ENCODE measurements around the gene ZNF316. TPM values are rescaled to one million over a fixed set of nuclear protein-coding genes. Genes with fewer than 3 reads are reported as not detected.
A peak's percentile ranks its signal among the peaks of the same experiment; 100 is the strongest.

ZNF316 gene
- total RNA-seq, 2 donors from 2014 or later = 37.1 to 39.9 TPM

DNA sequence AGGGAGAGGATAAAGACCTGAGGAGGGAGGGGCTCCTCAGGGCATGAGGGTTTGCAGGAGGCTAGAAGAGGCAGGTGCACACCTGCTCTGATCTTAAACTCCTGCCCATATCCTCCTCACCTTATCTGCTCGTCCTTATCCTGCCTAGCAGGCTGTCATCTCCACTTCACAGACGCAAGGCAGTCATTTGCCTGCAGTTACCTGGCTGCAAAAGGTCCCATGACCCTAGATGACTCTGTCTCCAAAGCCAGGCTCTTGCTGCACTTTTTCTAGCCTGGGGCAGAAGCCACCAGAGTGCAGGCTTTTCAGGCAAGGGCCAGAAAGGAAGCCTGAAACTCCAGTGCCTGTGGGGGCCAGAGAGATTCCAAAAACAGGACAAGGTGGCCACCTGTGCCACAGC is 23.4 kb upstream of the ZNF316 start:
- ATAC-seq (no peak), DNase-seq (no peak)
- Mint-ChIP-seq H3K27me3 (peaks cover 12% of the 10 kb centered on the region), H3K27ac (no peak overlapping the region), H3K36me3 (ENCODE audit: low read depth) (peaks cover 3% of the 10 kb centered on the region), H3K4me3 (no peak overlapping the region), H3K4me1 (peaks cover 3% of the 10 kb centered on the region)
- no peaks in the 10 kb centered on the region for H3K9me3 ChIP-seq (ENCODE audit: control insufficient read depth, low read length, poor library complexity, severe bottlenecking)

DNA sequence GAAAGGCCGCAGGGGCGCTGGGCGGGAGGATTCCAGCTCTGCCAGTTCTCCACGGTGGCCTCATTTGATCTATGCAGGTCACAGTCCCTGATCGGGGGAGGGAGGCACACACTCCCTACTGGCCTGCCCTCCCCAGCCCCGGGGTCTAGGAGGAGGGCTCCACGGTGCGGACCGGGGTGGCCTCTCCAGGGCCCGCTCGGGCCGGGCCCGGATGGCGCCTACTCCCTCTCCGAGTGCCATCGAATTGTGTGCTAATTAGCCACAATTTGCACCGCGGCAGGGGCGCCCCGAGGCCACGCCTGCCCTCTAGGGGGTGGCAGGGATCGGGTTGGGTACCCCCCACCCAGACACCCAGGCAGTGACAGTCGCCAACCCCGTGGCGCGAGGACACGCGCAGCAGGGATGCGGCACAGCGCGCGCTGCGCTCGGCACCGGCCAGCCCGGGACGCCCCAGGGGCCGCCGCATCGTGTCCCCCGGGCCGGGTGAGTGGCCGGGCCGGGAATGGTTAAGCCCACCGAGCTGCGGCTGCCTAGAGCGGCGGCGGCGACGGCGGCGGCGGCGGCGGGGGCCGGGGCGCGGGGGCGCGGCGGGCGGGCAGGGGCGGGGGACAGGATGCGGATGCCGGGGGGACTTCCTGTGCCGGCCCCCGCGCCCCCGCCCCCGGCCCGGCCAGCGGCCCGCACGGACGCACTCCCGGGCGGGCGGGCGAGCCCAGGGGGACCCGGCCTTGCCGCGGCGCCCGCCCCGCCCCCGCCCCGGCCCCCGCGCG is 22.0 kb upstream of the ZNF316 start, which contains the start of gene ZNF853:
Gene ZNF853, plus strand, starts transcription at position 658 of the 770 bp plus-strand sequence. CDS start 565 bp downstream, outside the sequence.
- ATAC-seq (peak; percentile 53), DNase-seq (no peak)
- peaks cover 3% of the 10 kb centered on the region for H3K4me1 Mint-ChIP-seq
- H3K36me3 Mint-ChIP-seq (ENCODE audit: low read depth) = peaks cover 3% of the 10 kb centered on the region
- H3K9me3 ChIP-seq (ENCODE audit: control insufficient read depth, low read length, poor library complexity, severe bottlenecking) = no peaks in the 10 kb centered on the region
- H3K4me3 Mint-ChIP-seq = peak within 1 kb of the TSS; percentile 90
- no peak within 1 kb of the TSS for H3K27ac Mint-ChIP-seq
- peaks cover 12% of the 10 kb centered on the region for H3K27me3 Mint-ChIP-seq

DNA sequence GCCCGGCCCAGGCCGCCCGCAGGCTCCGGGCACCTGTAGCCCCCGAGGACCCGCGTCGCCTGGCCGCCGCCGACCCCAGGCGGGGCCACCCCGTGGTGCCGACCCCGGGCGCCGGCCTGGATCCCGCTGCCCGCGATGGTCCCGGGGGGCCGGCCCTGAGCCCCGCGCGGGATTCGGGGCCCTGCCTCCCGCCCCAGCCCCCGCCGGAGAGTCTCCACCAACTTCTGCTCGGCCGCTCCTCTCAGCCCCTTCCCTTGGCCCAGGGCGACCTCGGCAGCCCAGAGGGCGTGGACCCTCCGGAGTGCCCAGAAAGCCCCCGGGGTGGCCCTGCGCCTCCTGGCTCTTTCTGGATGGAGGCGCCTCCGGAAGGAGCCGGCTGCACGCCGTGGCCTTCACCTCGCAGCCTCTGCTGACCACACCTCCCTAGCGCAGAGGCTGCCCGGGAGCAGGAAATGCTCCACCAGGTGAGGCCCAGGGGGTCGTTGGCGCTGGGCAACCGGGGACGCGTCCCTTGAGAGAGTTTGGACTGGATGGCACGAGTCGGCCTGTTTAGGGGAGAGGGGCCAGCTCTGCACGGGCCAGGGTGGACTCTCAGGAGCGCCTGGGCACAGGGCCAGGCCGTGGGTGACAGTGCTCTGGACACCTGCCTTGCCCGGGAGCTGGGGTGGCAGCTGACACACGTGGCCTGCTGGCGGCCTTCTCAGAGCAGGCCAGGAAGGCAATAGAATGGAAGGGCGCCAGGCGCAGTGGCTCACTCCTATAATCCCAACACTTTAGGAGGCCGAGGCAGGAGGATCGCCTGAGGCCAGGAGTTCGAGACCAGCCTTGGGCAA is 21.2 kb upstream of the ZNF316 start:
- DNase-seq (no peak), ATAC-seq (no peak)
- Mint-ChIP-seq H3K4me3 (peak overlapping the region; percentile 73), H3K27me3 (peaks cover 12% of the 10 kb centered on the region), H3K36me3 (ENCODE audit: low read depth) (peaks cover 3% of the 10 kb centered on the region), H3K4me1 (peaks cover 5% of the 10 kb centered on the region), H3K27ac (no peak overlapping the region)
- H3K9me3 ChIP-seq (ENCODE audit: control insufficient read depth, low read length, poor library complexity, severe bottlenecking) = no peaks in the 10 kb centered on the region

DNA sequence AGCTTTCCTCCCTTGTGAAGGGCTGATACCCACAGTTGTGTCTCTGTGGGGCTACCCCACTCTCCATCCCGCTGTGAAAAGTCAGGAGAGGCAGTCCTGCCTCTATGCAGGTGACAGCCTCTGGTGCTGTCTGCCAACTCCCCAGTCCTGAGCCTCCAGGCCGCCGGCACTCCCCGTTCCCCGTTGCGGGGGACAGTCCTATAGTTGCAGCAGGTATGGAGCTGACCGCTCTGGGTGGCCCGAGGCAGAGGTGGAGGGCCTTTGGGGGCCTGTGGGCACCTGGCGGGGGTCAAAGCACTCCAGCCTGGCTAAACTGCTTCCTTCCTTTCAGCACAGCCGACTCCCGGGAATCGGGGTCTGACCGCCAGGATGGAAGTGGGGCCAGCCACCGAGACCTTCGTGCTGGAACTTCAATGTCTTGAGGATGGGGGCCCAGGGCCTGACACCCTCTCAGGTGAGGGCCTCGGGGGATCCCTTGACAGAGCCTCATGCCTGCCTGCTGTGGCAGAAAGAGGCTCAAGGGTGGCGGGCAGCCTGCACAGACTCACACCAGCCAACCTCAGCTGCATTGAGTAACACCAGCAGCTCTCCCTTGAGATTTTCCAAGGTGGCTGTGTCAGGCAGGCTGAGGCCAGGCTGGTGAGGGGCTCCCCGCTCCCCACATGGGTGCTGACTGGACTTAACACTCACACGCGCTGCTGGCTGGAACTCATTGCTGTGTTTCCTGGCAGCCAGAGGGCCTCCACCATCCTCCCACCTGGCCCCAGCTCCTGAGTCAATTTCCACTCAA is 20.1 kb upstream of the ZNF316 start:
- H3K9me3 ChIP-seq (ENCODE audit: control insufficient read depth, low read length, poor library complexity, severe bottlenecking) = no peaks in the 10 kb centered on the region
- Mint-ChIP-seq H3K4me3 (peak overlapping the region; percentile 58), H3K27me3 (peaks cover 12% of the 10 kb centered on the region), H3K27ac (peak overlapping the region; percentile 69), H3K36me3 (ENCODE audit: low read depth) (peaks cover 3% of the 10 kb centered on the region), H3K4me1 (peaks cover 13% of the 10 kb centered on the region)
- ATAC-seq (no peak), DNase-seq (no peak)

DNA sequence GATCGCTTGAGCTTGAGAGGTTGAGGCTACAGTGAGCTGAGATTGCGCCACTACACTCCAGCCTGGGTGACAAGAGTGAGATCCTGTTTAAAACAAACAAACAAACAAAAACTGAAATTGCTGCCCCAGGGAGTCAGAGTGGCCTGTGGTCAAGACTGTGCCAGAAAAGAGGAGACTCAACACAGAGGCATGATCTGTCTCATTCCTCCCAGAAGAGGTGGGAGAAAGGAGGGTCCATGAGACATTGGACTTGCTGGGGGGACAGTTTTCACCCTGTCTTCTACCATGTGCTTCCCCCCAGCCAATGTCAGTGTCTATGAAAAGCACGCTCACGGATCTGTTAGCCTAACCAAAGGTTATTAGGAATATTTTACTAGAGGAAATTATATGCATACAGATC is 18.5 kb upstream of the ZNF316 start:
- H3K4me1 Mint-ChIP-seq = peaks cover 14% of the 10 kb centered on the region
- H3K27ac Mint-ChIP-seq = no peak overlapping the region

DNA sequence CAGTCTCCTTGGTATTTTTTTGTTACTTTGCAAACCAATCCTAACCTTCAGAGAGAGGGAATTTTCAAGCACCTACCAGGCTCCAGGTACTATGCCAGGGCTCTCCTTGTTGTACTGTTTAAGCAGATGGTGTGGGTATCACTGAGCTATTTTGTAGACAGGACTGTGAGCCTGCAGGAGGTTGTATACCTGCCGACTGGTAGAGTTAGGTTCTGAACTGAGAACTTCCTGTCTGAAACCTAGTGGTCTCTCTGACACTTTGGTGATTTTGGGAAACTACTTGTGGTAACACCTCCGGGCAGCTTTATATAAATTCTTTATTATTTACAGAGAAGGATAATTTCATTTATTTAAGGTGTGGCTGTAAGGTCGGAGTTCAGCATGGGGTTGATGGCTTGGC is 17.2 kb upstream of the ZNF316 start:
- H3K9me3 ChIP-seq (ENCODE audit: control insufficient read depth, low read length, poor library complexity, severe bottlenecking) = no peaks in the 10 kb centered on the region
- Mint-ChIP-seq H3K36me3 (ENCODE audit: low read depth) (no peaks in the 10 kb centered on the region), H3K27me3 (no peaks in the 10 kb centered on the region), H3K4me3 (no peak overlapping the region), H3K27ac (peak overlapping the region; percentile 60), H3K4me1 (peaks cover 23% of the 10 kb centered on the region)
- DNase-seq (no peak), ATAC-seq (no peak)

More for the DNA sequence above, 18.5 kb upstream of the ZNF316 start:
- no peak for ATAC-seq
- H3K9me3 ChIP-seq (ENCODE audit: control insufficient read depth, low read length, poor library complexity, severe bottlenecking) = no peaks in the 10 kb centered on the region
- no peak for DNase-seq
- Mint-ChIP-seq H3K27me3 (peaks cover 9% of the 10 kb centered on the region), H3K36me3 (ENCODE audit: low read depth) (no peaks in the 10 kb centered on the region), H3K4me3 (no peak overlapping the region)

DNA sequence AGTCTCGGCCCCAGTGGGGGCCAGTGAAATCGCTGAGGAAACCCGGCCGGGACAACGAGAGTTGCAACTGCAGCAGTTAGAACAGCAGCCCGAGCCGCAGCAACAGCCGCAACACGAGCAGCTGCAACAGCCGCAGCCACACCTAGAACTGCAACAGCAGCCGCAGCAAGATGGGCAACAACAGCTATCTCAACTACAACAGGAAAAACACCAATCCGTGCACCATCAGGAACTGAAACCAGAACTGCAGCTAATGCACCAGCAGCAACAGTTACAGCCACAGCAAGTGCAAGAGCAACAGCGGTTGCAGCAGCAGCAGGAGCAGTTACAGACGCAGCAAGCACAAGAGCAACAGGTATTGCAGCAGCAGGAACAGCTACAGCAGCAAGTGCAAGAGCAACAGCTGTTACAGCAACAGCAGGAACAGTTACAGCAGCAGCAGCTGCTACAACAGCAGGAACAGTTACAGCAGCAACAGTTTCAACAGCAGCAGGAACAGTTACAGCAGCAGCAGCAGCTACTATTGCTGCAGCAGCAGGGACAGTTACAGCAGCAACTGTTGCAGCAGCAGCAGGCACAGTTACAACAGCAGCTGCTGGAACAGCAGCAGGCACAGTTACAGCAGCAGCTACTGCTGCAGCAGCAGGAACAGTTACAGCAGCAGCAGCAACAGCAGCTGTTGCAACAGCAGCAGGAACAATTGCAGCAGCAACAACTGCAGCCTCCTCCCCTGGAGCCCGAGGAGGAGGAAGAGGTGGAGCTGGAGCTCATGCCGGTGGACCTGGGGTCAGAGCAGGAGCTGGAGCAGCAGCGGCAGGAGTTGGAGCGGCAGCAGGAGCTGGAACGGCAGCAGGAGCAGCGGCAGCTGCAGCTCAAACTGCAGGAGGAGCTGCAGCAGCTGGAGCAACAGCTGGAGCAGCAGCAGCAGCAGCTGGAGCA is 15.7 kb upstream of the ZNF316 start:
- H3K9me3 ChIP-seq (ENCODE audit: control insufficient read depth, low read length, poor library complexity, severe bottlenecking) = no peaks in the 10 kb centered on the region
- Mint-ChIP-seq H3K36me3 (ENCODE audit: low read depth) (no peaks in the 10 kb centered on the region), H3K27ac (no peak overlapping the region), H3K4me1 (peaks cover 23% of the 10 kb centered on the region), H3K27me3 (no peaks in the 10 kb centered on the region), H3K4me3 (peak overlapping the region; percentile 75)
- no peak for DNase-seq
- ATAC-seq = no peak

DNA sequence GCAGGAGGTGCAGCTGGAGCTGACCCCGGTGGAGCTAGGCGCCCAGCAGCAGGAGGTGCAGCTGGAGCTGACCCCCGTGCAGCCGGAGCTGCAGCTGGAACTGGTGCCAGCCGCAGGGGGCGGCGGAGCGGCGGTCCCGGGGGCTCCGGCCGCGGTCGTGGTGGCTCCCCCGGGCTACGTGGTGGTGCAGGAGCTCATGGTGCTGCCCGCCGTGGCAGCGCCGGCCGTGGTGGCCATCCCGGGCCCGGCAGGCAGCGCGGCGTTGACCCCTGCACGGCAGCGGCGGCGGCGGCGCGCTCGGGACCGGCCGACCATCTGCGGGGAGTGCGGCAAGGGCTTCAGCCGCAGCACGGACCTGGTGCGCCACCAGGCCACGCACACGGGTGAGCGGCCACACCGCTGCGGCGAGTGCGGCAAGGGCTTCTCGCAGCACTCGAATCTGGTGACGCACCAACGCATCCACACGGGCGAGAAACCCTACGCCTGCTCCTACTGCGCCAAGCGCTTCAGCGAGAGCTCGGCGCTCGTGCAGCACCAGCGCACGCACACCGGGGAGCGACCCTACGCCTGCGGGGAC is 14.9 kb upstream of the ZNF316 start:
- no peaks in the 10 kb centered on the region for H3K9me3 ChIP-seq (ENCODE audit: control insufficient read depth, low read length, poor library complexity, severe bottlenecking)
- Mint-ChIP-seq H3K4me3 (no peak overlapping the region), H3K36me3 (ENCODE audit: low read depth) (no peaks in the 10 kb centered on the region), H3K27ac (no peak overlapping the region), H3K27me3 (no peaks in the 10 kb centered on the region), H3K4me1 (peaks cover 23% of the 10 kb centered on the region)
- no peak for DNase-seq
- ATAC-seq = no peak

DNA sequence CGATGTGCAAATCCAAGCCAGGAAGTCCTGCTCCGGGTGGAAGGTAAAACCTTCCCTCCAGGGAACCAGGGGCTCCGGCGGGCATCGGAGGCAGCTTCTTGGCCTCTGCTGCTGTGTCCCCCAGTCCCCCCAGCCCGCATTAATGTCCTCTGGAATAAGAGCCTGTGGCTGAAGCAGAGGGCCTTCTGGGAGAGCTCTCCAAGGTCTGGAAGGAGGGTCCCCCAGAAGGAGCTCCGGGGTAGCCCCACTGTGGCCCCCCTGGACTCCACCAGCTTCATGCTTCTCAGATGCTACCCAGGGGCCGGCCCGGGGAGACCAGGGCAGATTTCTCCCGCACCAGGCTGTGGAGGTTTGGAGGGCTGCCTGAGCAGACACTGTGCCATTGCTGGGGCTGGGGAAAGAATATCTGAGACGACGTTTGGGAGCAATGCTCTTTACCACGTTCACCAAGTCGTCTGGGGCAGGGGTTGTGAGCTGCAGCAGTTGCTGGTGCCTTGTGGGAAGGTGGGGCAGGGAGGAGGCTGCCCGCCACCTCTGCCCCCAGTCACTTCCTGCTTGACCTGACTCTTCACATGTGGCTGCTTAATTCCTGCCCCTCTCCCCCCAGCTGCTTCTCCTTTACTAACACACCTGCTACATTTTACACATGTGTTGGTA is 13.4 kb upstream of the ZNF316 start:
- no peak for DNase-seq

DNA sequence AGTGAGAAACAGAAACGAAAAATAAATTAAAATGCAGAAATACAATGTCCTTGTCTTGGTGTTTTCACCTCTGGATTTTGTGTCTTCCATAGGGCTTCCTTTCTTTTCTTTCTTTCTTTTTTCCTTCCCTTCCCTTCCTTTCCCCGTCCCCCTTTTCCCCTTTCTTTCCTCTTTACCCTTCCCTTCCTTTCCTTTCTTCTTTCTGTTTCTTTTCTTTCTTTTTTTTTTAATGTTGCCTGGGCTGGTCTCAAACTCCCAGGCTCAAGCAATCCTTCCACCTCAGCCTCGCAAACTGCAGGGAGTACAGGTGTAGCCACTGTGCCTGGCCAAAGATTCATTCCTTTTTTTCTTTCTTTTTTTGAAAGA is 12.9 kb upstream of the ZNF316 start:
- no peak for ATAC-seq
- DNase-seq = no peak
- Mint-ChIP-seq H3K4me3 (peak overlapping the region; percentile 87), H3K36me3 (ENCODE audit: low read depth) (no peaks in the 10 kb centered on the region), H3K4me1 (peaks cover 24% of the 10 kb centered on the region), H3K27me3 (no peaks in the 10 kb centered on the region), H3K27ac (peak overlapping the region; percentile 82)
- no peaks in the 10 kb centered on the region for H3K9me3 ChIP-seq (ENCODE audit: control insufficient read depth, low read length, poor library complexity, severe bottlenecking)

More for the DNA sequence above, 13.4 kb upstream of the ZNF316 start:
- Mint-ChIP-seq H3K27me3 (no peaks in the 10 kb centered on the region), H3K4me1 (peaks cover 24% of the 10 kb centered on the region), H3K4me3 (peak overlapping the region; percentile 87), H3K36me3 (ENCODE audit: low read depth) (no peaks in the 10 kb centered on the region), H3K27ac (peak overlapping the region; percentile 82)
- peak; percentile 64 for ATAC-seq
- no peaks in the 10 kb centered on the region for H3K9me3 ChIP-seq (ENCODE audit: control insufficient read depth, low read length, poor library complexity, severe bottlenecking)

DNA sequence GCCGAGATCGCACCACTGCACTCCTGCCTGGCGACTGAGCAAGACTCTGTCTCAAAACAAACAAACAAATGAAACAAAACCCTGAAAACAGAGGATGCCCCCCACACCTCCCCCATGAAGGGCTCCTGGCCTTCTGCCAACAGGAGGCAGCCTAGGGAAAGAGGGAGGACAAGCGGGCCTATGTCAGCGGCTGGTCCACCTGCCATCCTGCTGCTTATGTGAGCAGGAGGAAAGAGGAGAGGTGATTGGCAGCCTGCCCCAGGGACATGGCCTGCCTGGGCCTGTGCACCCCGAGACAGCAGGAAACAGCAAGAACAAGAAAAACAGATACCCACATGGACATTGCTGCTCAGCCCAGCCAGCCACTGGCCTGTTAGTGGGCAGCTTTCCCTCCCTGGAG is 9.1 kb upstream of the ZNF316 start:
- Mint-ChIP-seq H3K27ac (no peak overlapping the region), H3K4me1 (peaks cover 16% of the 10 kb centered on the region), H3K36me3 (ENCODE audit: low read depth) (no peaks in the 10 kb centered on the region), H3K27me3 (no peaks in the 10 kb centered on the region), H3K4me3 (no peak overlapping the region)
- H3K9me3 ChIP-seq (ENCODE audit: control insufficient read depth, low read length, poor library complexity, severe bottlenecking) = no peaks in the 10 kb centered on the region
- DNase-seq (no peak), ATAC-seq (no peak)

Measured in T-helper 17 cell (primary cell).